Glutamatergic neuron (in vitro differentiated cells): ENCODE data around the gene NPM1. TPM values are rescaled to one million over a fixed set of nuclear protein-coding genes. Genes with fewer than 3 reads are reported as not detected.
"Not testable (repeated sequence)": the region's sequence is repeated elsewhere in the genome, so short reads cannot be mapped to it uniquely, and the experiment has no call there.

ENCODE experiments used
- DNase-seq: peaks from one replicate; pipeline ENCODE4 v3.0.0; 2022
- H3K27ac Mint-ChIP-seq: one replicate; pipeline ENCODE4 v1.8.0; 2020; ENCODE audit warnings: mild to moderate bottlenecking, mixed read lengths, inconsistent platforms; ENCODE audit not compliant: unreplicated experiment
- H3K27me3 Mint-ChIP-seq: one replicate; pipeline ENCODE4 v1.8.0; 2020; ENCODE audit warnings: mild to moderate bottlenecking, moderate library complexity, mixed read lengths, inconsistent platforms; ENCODE audit not compliant: unreplicated experiment
- H3K36me3 Mint-ChIP-seq: one replicate; pipeline ENCODE4 v1.8.0; 2020; ENCODE audit warnings: mild to moderate bottlenecking, mixed read lengths, inconsistent platforms; ENCODE audit not compliant: unreplicated experiment
- H3K4me1 Mint-ChIP-seq: one replicate; pipeline ENCODE4 v1.8.0; 2020; ENCODE audit warnings: mild to moderate bottlenecking, low read depth, mixed read lengths, inconsistent platforms; ENCODE audit not compliant: unreplicated experiment
- H3K4me3 Mint-ChIP-seq: one replicate; pipeline ENCODE4 v1.8.0; 2020; ENCODE audit warnings: mild to moderate bottlenecking, mixed read lengths, inconsistent platforms; ENCODE audit not compliant: unreplicated experiment
- H3K9me3 Mint-ChIP-seq: one replicate; pipeline ENCODE4 v1.8.0; 2020; ENCODE audit warnings: mild to moderate bottlenecking, moderate library complexity, mixed read lengths, inconsistent platforms; ENCODE audit not compliant: unreplicated experiment
- total RNA-seq: library from RNA; stranded (reverse); fragmentation: NEBNext Ultra II Directional; extraction: Animal tissue kit (Norgen Biotek cat#: 25700); gene quantifications from one replicate; pipeline ENCODE4 v1.2.1, GENCODE V29; 2021; ENCODE audit not compliant: unreplicated experiment
- TF ChIP-seq, protein P1 (sequence below): fragments of 200-600 bp; sonication (generic); IDR thresholded peaks from one replicate; pipeline ENCODE4 v1.5.0; 2021; ENCODE audit not compliant: partially characterized antibody, unreplicated experiment

The NPM1 gene
- total RNA-seq, 1 donor from 2014 or later, result 600 TPM

DNA sequence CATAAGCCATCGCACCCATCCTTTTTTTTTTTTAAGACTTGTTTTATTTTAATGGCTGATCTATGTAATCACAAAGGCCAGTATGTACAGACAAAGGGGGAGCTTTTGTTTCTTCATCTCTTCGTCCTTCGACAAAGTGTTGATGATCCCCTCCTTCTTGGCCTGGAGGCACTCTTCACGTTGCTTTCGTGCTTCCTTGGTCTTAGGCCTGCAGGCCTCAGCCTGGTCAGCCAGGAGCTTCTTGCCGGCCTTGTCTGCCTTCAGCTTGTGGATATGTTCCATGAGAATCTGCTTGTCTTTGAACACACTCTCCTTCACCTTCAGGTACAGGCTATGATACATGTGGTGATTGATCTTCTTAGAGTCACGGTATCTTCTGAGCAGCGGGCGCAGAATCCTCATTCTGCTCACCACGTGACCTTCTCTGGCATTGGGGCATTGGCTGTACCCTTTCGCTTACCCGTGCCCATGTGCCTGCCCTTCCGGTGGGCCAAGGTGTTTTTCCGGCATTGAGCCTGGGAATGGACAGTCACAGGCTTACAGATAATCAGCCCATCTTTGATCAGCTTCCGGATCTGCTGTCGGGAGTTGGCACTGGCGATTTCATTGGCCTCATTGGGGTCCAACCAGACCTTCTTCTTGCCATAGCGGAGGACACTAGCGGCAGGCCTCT is 42.6 kb upstream of the NPM1 start:
- Mint-ChIP-seq H3K4me3 (no peak overlapping the region), H3K36me3 (no peaks in the 10 kb centered on the region), H3K27me3 (peaks cover 2% of the 10 kb centered on the region), H3K27ac (no peak overlapping the region), H3K4me1 (peaks cover 9% of the 10 kb centered on the region), H3K9me3 (peaks cover 3% of the 10 kb centered on the region)
- no peak for DNase-seq
- TF ChIP-seq, protein P1, sequence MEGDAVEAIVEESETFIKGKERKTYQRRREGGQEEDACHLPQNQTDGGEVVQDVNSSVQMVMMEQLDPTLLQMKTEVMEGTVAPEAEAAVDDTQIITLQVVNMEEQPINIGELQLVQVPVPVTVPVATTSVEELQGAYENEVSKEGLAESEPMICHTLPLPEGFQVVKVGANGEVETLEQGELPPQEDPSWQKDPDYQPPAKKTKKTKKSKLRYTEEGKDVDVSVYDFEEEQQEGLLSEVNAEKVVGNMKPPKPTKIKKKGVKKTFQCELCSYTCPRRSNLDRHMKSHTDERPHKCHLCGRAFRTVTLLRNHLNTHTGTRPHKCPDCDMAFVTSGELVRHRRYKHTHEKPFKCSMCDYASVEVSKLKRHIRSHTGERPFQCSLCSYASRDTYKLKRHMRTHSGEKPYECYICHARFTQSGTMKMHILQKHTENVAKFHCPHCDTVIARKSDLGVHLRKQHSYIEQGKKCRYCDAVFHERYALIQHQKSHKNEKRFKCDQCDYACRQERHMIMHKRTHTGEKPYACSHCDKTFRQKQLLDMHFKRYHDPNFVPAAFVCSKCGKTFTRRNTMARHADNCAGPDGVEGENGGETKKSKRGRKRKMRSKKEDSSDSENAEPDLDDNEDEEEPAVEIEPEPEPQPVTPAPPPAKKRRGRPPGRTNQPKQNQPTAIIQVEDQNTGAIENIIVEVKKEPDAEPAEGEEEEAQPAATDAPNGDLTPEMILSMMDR, result no peak

DNA sequence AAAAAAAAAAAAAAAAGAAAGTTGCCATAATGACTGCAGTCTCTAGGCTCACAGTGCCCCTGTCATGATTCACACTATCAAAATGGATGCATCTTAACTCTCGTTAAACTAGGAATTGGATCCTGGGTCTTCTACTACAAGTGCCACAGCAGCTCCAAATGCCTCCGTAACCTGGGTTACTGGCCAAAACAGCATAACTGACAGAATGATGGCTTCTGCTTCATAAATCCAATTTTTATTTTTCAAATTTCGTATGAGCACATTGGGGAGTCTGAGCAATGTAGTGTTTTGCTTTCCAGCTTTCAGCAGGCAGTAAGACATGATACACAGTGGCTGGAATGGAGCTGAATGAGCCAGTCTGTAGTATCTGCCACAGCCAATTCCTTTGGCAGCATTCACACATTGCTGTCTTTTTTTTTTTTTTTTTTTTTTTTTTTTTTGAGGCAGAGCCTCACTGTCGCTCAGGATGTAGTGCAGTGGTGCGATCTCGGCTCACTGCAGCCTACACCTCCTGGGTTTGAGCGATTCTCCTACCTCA is 36.0 kb upstream of the NPM1 start:
- DNase-seq, result no peak
- H3K36me3 Mint-ChIP-seq, result peaks cover 4% of the 10 kb centered on the region
- H3K4me3 Mint-ChIP-seq, result no peak overlapping the region

DNA sequence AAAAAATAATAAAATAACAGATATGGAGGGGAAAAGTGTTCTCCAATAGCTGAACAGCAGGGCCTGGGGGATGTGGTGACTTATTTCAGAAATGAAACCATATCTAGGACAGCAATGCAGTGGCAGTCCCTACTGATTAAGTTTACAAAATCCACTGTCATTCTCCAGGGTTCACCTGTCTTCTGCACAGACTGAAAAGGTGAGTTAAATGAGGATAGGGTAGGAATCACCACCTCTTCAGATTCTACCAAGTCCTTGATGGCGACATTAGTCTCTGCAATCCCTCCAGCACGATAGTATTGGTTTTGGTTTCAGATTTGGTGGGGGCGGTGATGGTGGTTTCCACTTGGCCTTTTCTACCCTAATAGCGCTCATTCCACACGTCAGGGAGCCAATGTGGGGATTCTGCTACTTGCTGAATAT is 32.3 kb upstream of the NPM1 start:
- Mint-ChIP-seq H3K36me3 (peaks cover 12% of the 10 kb centered on the region), H3K27me3 (peaks cover 2% of the 10 kb centered on the region), H3K4me3 (no peak overlapping the region), H3K27ac (no peak overlapping the region), H3K9me3 (no peaks in the 10 kb centered on the region), H3K4me1 (no peaks in the 10 kb centered on the region)
- DNase-seq, result no peak
- TF ChIP-seq, protein P1, result no peak

More for the DNA sequence above, 36.0 kb upstream of the NPM1 start:
- H3K27ac Mint-ChIP-seq, result no peak overlapping the region
- H3K9me3 Mint-ChIP-seq, result peaks cover 2% of the 10 kb centered on the region
- TF ChIP-seq, protein P1, result no peak
- H3K4me1 Mint-ChIP-seq, result no peaks in the 10 kb centered on the region
- H3K27me3 Mint-ChIP-seq, result no peaks in the 10 kb centered on the region

DNA sequence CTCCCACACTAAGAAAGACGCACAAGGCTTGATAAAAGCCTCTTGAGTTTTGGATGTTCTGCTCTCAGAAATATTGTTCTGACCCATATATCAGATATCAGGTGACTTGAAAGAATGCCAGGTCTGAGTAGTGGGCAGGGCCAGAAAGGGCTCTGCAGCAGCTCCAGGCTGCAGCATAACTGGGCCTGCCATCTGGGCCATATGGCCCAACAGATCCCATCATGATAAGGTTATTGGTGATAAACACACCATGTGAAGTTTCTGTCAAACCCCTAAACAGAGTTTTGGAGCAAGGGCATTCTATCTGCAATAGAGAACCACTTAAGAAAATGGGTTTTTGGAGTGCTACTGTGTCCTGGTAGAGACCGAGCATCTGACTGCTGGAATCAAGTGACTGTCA is 29.8 kb upstream of the NPM1 start:
- Mint-ChIP-seq H3K9me3 (no peaks in the 10 kb centered on the region), H3K27ac (no peak overlapping the region), H3K4me3 (no peak overlapping the region), H3K4me1 (no peaks in the 10 kb centered on the region), H3K36me3 (peaks cover 12% of the 10 kb centered on the region), H3K27me3 (peaks cover 2% of the 10 kb centered on the region)
- no peak for DNase-seq
- TF ChIP-seq, protein P1, result no peak

DNA sequence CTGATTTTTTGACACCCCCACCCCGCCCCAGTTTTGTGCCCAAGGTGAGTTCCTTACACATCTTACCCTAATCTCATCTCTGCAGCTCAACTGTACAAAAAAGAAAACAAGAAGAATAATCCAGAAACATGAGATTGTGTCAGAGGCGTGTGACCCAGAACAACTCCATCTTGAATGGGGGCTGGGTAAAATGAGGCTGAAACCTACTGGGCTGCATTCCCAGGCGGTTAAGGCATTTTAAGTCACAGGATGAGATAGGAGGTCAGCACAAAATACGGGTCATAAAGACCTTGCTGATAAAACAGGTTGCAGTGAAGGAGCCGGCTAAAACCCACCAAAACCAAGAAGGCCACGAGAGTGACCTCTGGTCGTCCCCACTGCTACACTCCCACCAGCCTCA is 26.5 kb upstream of the NPM1 start:
- DNase-seq, H3K27me3 Mint-ChIP-seq, H3K9me3 Mint-ChIP-seq, H3K4me1 Mint-ChIP-seq, H3K27ac Mint-ChIP-seq, H3K4me3 Mint-ChIP-seq: not testable (repeated sequence)
- H3K36me3 Mint-ChIP-seq, result peaks cover 12% of the 10 kb centered on the region

DNA sequence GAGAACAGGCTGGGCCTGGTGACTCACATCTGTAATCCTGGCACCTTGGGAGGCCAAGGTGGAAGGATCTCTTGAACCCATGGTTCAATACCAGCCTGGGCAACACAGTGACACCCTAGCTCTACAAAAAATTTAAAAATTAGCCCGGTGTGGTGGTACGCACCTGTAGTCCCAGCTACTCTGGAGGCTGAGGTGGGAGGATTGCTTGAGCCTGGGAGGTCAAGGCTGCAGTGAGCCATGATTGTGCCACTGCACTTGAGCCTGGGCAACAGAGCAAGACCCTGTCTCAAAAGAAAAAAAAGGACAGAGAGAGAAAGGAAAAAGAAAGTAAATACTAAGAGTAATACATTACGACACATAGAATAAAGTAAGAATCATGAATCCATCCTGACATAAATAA is 24.4 kb upstream of the NPM1 start:
- H3K36me3 Mint-ChIP-seq, H3K27ac Mint-ChIP-seq, H3K4me1 Mint-ChIP-seq, H3K4me3 Mint-ChIP-seq, H3K27me3 Mint-ChIP-seq, DNase-seq, H3K9me3 Mint-ChIP-seq: not testable (repeated sequence)
